ENCODE results near the gene ANP32B. TPM values are rescaled to one million over a fixed set of nuclear protein-coding genes. Genes with fewer than 3 reads are reported as not detected.

Gene ANP32B
- total RNA-seq, 2 experiments from 2014 or later: 178 to 192 TPM

- intact Hi-C loops (cut with DNase I, micrococcal nuclease): no loop called here
- no peaks in the 10 kb centered on the region for H3K27me3 ChIP-seq (ENCODE audit: control insufficient read depth in 1 of 2, insufficient read depth in 2 of 2, low read length in 2 of 2)
- H3K27ac ChIP-seq (ENCODE audit: low read depth in 1 of 2, low read length in 2 of 2): no peak overlapping the region
- Mint-ChIP-seq H3K9me3 (no peaks in the 10 kb centered on the region), H3K27ac (no peak overlapping the region), H3K27me3 (peaks cover 4% of the 10 kb centered on the region), H3K4me3 (no peak overlapping the region), H3K4me1 (ENCODE audit: low read depth) (no peaks in the 10 kb centered on the region), H3K36me3 (ENCODE audit: low read depth) (no peaks in the 10 kb centered on the region)
- DNase-seq (no peak), ATAC-seq (ENCODE audit: poor library complexity) (no peak)
- POLR2A ChIA-PET: interaction anchor here (1.2 to 1.8 kb wide), 4 partner anchors 11 to 58 kb away, joined by 3 to 13 read pairs (median 4); partner anchors contain the start of genes ANP32B and TRMO
- CTCF ChIA-PET: interaction anchor here (0.6 to 1.6 kb wide), 2 partner anchors 21 to 202 kb away, joined by 3 to 4 read pairs; partner anchors contain the start of gene ANP32B
- H3K4me3 ChIP-seq (ENCODE audit: low read length): no peak overlapping the region
- no peak for TF ChIP-seq CTCF (IDR thresholded peaks at IDR 0.05)
- no peaks in the 10 kb centered on the region for H3K4me1 ChIP-seq (ENCODE audit: insufficient read depth, low read length)
- no peaks in the 10 kb centered on the region for H3K36me3 ChIP-seq (ENCODE audit: insufficient read depth, low read length)
- H3K9me3 ChIP-seq (ENCODE audit: control insufficient read depth in 1 of 2, insufficient read depth in 1 of 2, low read length in 2 of 2): no peaks in the 10 kb centered on the region
Observed at GRCh38 chr9:97962136-97962535, 21.0 kb upstream of the ANP32B start.

- ChIA-PET POLR2A (interaction anchor here (1.2 to 1.8 kb wide), 4 partner anchors 10 to 58 kb away, joined by 3 to 13 read pairs (median 4); partner anchors contain the start of genes ANP32B and TRMO), CTCF (interaction anchor here (1.4 to 1.6 kb wide), 2 partner anchors 21 to 27 kb away, joined by 4 read pairs; partner anchors contain the start of gene ANP32B)
Observed at GRCh38 chr9:97962575-97962974, 20.6 kb upstream of the ANP32B start.

GRCh38 chr9:97963232-97963631 is 19.9 kb upstream of the ANP32B start:
- Histone ChIP-seq H3K36me3 (ENCODE audit: insufficient read depth, low read length) (no peaks in the 10 kb centered on the region), H3K9me3 (ENCODE audit: control insufficient read depth in 1 of 2, insufficient read depth in 1 of 2, low read length in 2 of 2) (no peaks in the 10 kb centered on the region), H3K27ac (ENCODE audit: low read depth in 1 of 2, low read length in 2 of 2) (no peak overlapping the region), H3K27me3 (ENCODE audit: control insufficient read depth in 1 of 2, insufficient read depth in 2 of 2, low read length in 2 of 2) (no peaks in the 10 kb centered on the region), H3K4me1 (ENCODE audit: insufficient read depth, low read length) (no peaks in the 10 kb centered on the region), H3K4me3 (ENCODE audit: low read length) (no peak overlapping the region)
- no peak for ATAC-seq (ENCODE audit: poor library complexity)
- Mint-ChIP-seq H3K4me3 (no peak overlapping the region), H3K4me1 (ENCODE audit: low read depth) (no peaks in the 10 kb centered on the region), H3K36me3 (ENCODE audit: low read depth) (no peaks in the 10 kb centered on the region), H3K27me3 (peaks cover 4% of the 10 kb centered on the region), H3K9me3 (no peaks in the 10 kb centered on the region), H3K27ac (no peak overlapping the region)
- POLR2A ChIA-PET: interaction anchor here (1.2 to 1.8 kb wide), 2 partner anchors 10 to 41 kb away, joined by 4 to 13 read pairs; partner anchors contain the start of gene TRMO
- DNase-seq: no peak
- intact Hi-C loops (cut with DNase I, micrococcal nuclease): no loop called here
- TF ChIP-seq CTCF (IDR thresholded peaks at IDR 0.05): no peak
- CTCF ChIA-PET: interaction anchor here (1.4 kb wide), 1 partner anchor 28 kb away, joined by 4 read pairs; no protein-coding TSS in a partner anchor

More at GRCh38 chr9:97962575-97962974, 20.6 kb upstream of the ANP32B start:
- DNase-seq (no peak), ATAC-seq (ENCODE audit: poor library complexity) (no peak)
- Histone ChIP-seq H3K4me3 (ENCODE audit: low read length) (no peak overlapping the region), H3K27me3 (ENCODE audit: control insufficient read depth in 1 of 2, insufficient read depth in 2 of 2, low read length in 2 of 2) (no peaks in the 10 kb centered on the region), H3K4me1 (ENCODE audit: insufficient read depth, low read length) (no peaks in the 10 kb centered on the region), H3K9me3 (ENCODE audit: control insufficient read depth in 1 of 2, insufficient read depth in 1 of 2, low read length in 2 of 2) (no peaks in the 10 kb centered on the region), H3K36me3 (ENCODE audit: insufficient read depth, low read length) (no peaks in the 10 kb centered on the region), H3K27ac (ENCODE audit: low read depth in 1 of 2, low read length in 2 of 2) (no peak overlapping the region)
- Mint-ChIP-seq H3K4me1 (ENCODE audit: low read depth) (no peaks in the 10 kb centered on the region), H3K4me3 (no peak overlapping the region), H3K27ac (no peak overlapping the region), H3K36me3 (ENCODE audit: low read depth) (no peaks in the 10 kb centered on the region), H3K9me3 (no peaks in the 10 kb centered on the region), H3K27me3 (peaks cover 4% of the 10 kb centered on the region)
- TF ChIP-seq CTCF (IDR thresholded peaks at IDR 0.05): no peak
- intact Hi-C loops (cut with DNase I, micrococcal nuclease): no loop called here
